ENCODE measurements around the gene FOXP1.

DNA sequence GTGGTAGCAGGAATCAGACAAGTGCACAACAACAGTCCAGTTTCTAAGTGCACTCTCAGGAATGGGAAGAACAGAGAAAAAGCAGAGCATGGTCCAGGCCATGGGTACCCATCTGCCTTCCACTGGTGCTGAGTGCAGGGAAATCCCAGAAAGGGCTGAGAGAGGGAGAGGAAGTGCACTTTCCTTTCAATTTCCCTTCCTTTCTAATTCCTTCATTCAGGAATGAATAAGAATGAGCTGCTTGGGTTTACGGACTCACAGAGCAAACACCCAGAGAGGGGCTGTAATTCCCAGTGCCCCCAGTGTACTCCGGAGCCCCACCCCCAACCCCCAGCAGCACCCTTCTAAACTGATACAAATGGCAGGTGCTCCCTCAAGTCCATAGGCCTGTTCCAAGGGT, 300.6 kb downstream of the FOXP1 start:
- TF ChIP-seq, protein P1, sequence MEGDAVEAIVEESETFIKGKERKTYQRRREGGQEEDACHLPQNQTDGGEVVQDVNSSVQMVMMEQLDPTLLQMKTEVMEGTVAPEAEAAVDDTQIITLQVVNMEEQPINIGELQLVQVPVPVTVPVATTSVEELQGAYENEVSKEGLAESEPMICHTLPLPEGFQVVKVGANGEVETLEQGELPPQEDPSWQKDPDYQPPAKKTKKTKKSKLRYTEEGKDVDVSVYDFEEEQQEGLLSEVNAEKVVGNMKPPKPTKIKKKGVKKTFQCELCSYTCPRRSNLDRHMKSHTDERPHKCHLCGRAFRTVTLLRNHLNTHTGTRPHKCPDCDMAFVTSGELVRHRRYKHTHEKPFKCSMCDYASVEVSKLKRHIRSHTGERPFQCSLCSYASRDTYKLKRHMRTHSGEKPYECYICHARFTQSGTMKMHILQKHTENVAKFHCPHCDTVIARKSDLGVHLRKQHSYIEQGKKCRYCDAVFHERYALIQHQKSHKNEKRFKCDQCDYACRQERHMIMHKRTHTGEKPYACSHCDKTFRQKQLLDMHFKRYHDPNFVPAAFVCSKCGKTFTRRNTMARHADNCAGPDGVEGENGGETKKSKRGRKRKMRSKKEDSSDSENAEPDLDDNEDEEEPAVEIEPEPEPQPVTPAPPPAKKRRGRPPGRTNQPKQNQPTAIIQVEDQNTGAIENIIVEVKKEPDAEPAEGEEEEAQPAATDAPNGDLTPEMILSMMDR (IDR thresholded peaks at IDR 0.05) = no peak
- no peak for TF ChIP-seq POLR2A (IDR thresholded peaks at IDR 0.05)
